ENCODE measurements around the gene NUDT16.

DNA sequence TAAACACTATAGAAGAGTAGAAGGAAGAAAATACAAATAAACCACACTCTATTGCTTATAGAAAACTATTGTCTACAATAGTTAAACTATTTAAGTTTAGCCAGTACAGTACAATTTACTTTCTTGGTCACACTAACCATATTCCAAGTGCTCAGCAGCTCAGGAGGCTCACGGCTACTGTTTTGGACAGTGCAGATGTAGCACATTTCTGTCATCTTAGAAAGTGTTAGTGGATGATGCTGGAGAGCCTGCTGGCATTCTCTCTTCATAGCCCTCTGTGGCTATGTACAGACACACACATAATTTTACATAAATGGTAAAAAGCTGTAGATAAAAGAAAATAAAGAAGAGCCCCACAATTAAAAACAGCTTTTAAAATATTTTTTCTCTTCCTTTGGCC is 23.8 kb downstream of the NUDT16 start:
- TF ChIP-seq, protein P1, sequence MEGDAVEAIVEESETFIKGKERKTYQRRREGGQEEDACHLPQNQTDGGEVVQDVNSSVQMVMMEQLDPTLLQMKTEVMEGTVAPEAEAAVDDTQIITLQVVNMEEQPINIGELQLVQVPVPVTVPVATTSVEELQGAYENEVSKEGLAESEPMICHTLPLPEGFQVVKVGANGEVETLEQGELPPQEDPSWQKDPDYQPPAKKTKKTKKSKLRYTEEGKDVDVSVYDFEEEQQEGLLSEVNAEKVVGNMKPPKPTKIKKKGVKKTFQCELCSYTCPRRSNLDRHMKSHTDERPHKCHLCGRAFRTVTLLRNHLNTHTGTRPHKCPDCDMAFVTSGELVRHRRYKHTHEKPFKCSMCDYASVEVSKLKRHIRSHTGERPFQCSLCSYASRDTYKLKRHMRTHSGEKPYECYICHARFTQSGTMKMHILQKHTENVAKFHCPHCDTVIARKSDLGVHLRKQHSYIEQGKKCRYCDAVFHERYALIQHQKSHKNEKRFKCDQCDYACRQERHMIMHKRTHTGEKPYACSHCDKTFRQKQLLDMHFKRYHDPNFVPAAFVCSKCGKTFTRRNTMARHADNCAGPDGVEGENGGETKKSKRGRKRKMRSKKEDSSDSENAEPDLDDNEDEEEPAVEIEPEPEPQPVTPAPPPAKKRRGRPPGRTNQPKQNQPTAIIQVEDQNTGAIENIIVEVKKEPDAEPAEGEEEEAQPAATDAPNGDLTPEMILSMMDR (IDR thresholded peaks at IDR 0.05; ENCODE audit: extremely low read depth in 1 of 2, insufficient read depth in 1 of 2, low read depth in 1 of 2, low read length in 2 of 2): no peak
- no peak for TF ChIP-seq POLR2A (IDR thresholded peaks at IDR 0.05; ENCODE audit: low read depth, low read length)
- TF ChIP-seq EZH2 (IDR thresholded peaks at IDR 0.05; ENCODE audit: borderline replicate concordance, low read depth, low read length, severe bottlenecking): no peak
- no peak for TF ChIP-seq FOS (IDR thresholded peaks at IDR 0.05; ENCODE audit: borderline replicate concordance, insufficient read depth, low read length)
